ENCODE data around the gene PDK2. TPM values are rescaled to one million over a fixed set of nuclear protein-coding genes. Genes with fewer than 3 reads are reported as not detected.

Gene PDK2
- total and polyA plus RNA-seq, 7 donors, result 50.3 to 213 (median 99.4) TPM

GRCh38 chr17:50056217-50056960, 38.8 kb upstream of the PDK2 start:
- no peaks in the 10 kb centered on the region for H3K36me3 ChIP-seq (ENCODE audit: insufficient read depth in 1 of 2, low read depth in 1 of 2)
- H3K27ac ChIP-seq, result peak overlapping the region; percentile 87
- no peaks in the 10 kb centered on the region for H3K27me3 ChIP-seq (ENCODE audit: insufficient read depth in 3 of 3, low read length in 2 of 3)
- ATAC-seq, result peak; percentile 24 to 61 (median 44)
- H3K4me3 ChIP-seq, result peak overlapping the region; percentile 76
- 3 to 11% (median 7%) methylated on average over 26 to 64 of the region's 64 CpGs for WGBS, 3 donors
- peak; percentile 35 for TF ChIP-seq CTCF (IDR thresholded peaks at IDR 0.05)
- DNase-seq, result peak; percentile 48 to 81
- peaks cover 53% of the 10 kb centered on the region for H3K4me1 ChIP-seq
- intact Hi-C loops (cut with DNase I), result loop anchor here in 1 of 2 donors (2.0 to 5.0 kb wide), 2 partner anchors 30 to 36 kb away; no protein-coding TSS in a partner anchor
- H3K9me3 ChIP-seq, result no peaks in the 10 kb centered on the region

GRCh38 chr17:50056961-50057330, 38.2 kb upstream of the PDK2 start:
- peak overlapping the region; percentile 76 for H3K4me3 ChIP-seq
- DNase-seq (no peak), ATAC-seq (no peak)
- H3K27ac ChIP-seq, result peak overlapping the region; percentile 87
- peaks cover 59% of the 10 kb centered on the region for H3K4me1 ChIP-seq
- no peak for TF ChIP-seq CTCF (IDR thresholded peaks at IDR 0.05)
- no peaks in the 10 kb centered on the region for H3K36me3 ChIP-seq (ENCODE audit: insufficient read depth in 1 of 2, low read depth in 1 of 2)
- no peaks in the 10 kb centered on the region for H3K9me3 ChIP-seq
- 47 to 66% (median 64%) methylated on average over 15 of the region's 15 CpGs for WGBS, 3 donors
- intact Hi-C loops (cut with DNase I), result loop anchor here in 1 of 2 donors (2.0 to 5.0 kb wide), 2 partner anchors 30 to 35 kb away; no protein-coding TSS in a partner anchor
- no peaks in the 10 kb centered on the region for H3K27me3 ChIP-seq (ENCODE audit: insufficient read depth in 3 of 3, low read length in 2 of 3)

- intact Hi-C loops (cut with DNase I), result loop anchor here in 1 of 2 donors (2.0 to 5.0 kb wide), 2 partner anchors 31 to 35 kb away; no protein-coding TSS in a partner anchor
Measured at GRCh38 chr17:50057521-50057991, 37.6 kb upstream of the PDK2 start.

GRCh38 chr17:50058296-50058953, 36.7 kb upstream of the PDK2 start:
- 66 to 80% (median 71%) methylated on average over 10 of the region's 10 CpGs for WGBS, 3 donors
- Histone ChIP-seq H3K4me3 (peak overlapping the region; percentile 76), H3K36me3 (ENCODE audit: insufficient read depth in 1 of 2, low read depth in 1 of 2) (no peaks in the 10 kb centered on the region), H3K4me1 (peaks cover 74% of the 10 kb centered on the region), H3K27ac (peak overlapping the region; percentile 92), H3K27me3 (ENCODE audit: insufficient read depth in 3 of 3, low read length in 2 of 3) (no peaks in the 10 kb centered on the region), H3K9me3 (no peaks in the 10 kb centered on the region)
- TF ChIP-seq CTCF (IDR thresholded peaks at IDR 0.05), result no peak
- DNase-seq (peak in 1 of 2 donors; percentile 37), ATAC-seq (no peak)
- intact Hi-C loops (cut with DNase I), result loop anchor here in 1 of 2 donors (5.0 kb wide), 1 partner anchor 34 kb away; no protein-coding TSS in a partner anchor

More at GRCh38 chr17:50057521-50057991, 37.6 kb upstream of the PDK2 start:
- no peaks in the 10 kb centered on the region for H3K9me3 ChIP-seq
- H3K27ac ChIP-seq, result peak overlapping the region; percentile 92
- ATAC-seq (no peak), DNase-seq (no peak)
- no peaks in the 10 kb centered on the region for H3K27me3 ChIP-seq (ENCODE audit: insufficient read depth in 3 of 3, low read length in 2 of 3)
- TF ChIP-seq CTCF (IDR thresholded peaks at IDR 0.05), result no peak
- H3K4me3 ChIP-seq, result peak overlapping the region; percentile 76
- WGBS, 3 donors, result 82 to 90% (median 86%) methylated on average over 9 of the region's 9 CpGs
- H3K4me1 ChIP-seq, result peaks cover 65% of the 10 kb centered on the region
- H3K36me3 ChIP-seq (ENCODE audit: insufficient read depth in 1 of 2, low read depth in 1 of 2), result no peaks in the 10 kb centered on the region
